Activated naive CD8-positive, alpha-beta T cell treated with anti-CD3 and anti-CD28 coated beads, Interleukin-2, amount 50 U/mL, for 24 hours (primary cell): ENCODE measurements around the gene KCNQ1OT1.

Source experiments
- ATAC-seq: fragments of 150-1000 bp; cut with Tn5 transposase; one replicate; pipeline ENCODE4 v1.10.0; 2021
- DNase-seq: peaks from one replicate; pipeline ENCODE4 v3.0.0; 2021
- H3K27ac Mint-ChIP-seq: one replicate; pipeline ENCODE4 v1.8.0; 2021; ENCODE audit warnings: mild to moderate bottlenecking, mixed read lengths
- H3K27me3 Mint-ChIP-seq: one replicate; pipeline ENCODE4 v1.8.0; 2021; ENCODE audit warnings: mixed read lengths
- H3K36me3 Mint-ChIP-seq: one replicate; pipeline ENCODE4 v1.8.0; 2021; ENCODE audit warnings: low read depth, mixed read lengths
- H3K4me1 Mint-ChIP-seq: one replicate; pipeline ENCODE4 v1.8.0; 2021; ENCODE audit warnings: mixed read lengths
- H3K4me3 Mint-ChIP-seq: one replicate; pipeline ENCODE4 v1.8.0; 2021; ENCODE audit warnings: mild to moderate bottlenecking, moderate library complexity, mixed read lengths
- H3K9me3 Mint-ChIP-seq: one replicate; pipeline ENCODE4 v1.8.0; 2021; ENCODE audit warnings: mixed read lengths

The KCNQ1OT1 gene

DNA sequence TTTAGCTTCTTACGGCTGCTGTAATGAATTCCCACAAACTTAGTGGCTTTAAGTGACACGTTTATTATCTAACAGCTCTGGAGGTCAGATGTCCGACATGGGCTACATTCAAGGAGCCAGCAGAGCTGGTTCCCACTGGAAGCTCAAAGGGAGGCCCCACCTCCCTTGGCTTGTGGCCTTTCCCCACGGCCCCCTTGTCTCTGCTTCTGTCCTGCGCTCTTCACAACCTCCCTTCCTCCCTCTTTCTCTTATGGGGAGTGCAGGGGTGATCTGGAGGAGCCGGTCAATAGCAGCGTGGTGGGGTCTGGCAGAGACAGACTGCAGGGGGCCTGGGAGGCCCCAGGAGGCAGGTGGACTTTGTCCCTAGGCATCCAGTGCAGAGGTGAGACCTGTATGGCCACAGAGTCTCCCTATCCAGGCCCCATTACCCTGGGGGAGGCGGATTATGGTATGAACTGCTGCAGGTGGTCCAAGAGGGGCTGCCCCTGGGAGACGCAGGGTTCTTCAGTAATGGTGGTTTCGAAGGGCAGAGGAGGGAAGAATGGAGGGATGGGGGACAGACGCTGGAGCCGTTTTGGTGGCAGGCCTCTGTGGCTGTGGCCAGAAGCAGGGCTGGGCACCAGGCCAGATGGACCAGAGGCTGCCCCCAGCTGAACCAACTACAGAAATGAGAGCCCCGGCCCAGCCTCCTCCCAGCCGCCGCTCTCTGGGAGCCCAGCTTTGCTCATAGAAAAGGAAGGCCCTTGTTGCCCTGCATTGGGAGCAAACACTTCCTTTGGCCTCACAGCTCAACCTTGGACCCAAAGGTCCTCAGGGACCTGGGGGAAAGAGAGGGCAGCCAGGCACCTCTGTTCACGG lies 30.7 kb upstream of the KCNQ1OT1 start:
- H3K9me3 Mint-ChIP-seq = no peaks in the 10 kb centered on the region
- DNase-seq (no peak), ATAC-seq (no peak)
- no peaks in the 10 kb centered on the region for H3K27me3 Mint-ChIP-seq
- no peaks in the 10 kb centered on the region for H3K4me1 Mint-ChIP-seq
- no peak overlapping the region for H3K27ac Mint-ChIP-seq
- H3K4me3 Mint-ChIP-seq = no peak overlapping the region
- H3K36me3 Mint-ChIP-seq = no peaks in the 10 kb centered on the region

DNA sequence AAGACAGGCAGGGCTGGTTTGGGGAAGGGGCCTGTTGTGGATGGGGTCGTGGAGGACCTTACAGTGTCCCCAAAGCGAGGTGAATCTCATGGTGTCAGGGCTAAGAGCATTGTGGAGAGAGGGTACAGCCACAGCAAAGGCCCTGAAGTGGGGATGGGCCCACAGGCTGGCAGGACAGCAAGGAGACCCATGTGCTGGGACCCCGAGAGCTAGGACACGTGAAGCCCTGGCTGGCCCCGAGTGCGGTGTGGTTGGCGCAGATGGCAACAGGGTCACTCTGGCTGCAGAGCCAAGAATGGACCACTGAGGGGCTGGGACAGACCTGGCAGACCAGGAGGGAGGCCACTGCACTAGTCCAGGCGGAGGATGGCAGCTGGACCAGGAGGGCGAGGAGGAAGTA lies 30.0 kb upstream of the KCNQ1OT1 start:
- DNase-seq (no peak), ATAC-seq (no peak)
- Mint-ChIP-seq H3K27ac (no peak overlapping the region), H3K36me3 (no peaks in the 10 kb centered on the region), H3K9me3 (no peaks in the 10 kb centered on the region), H3K4me3 (no peak overlapping the region), H3K27me3 (no peaks in the 10 kb centered on the region), H3K4me1 (no peaks in the 10 kb centered on the region)

DNA sequence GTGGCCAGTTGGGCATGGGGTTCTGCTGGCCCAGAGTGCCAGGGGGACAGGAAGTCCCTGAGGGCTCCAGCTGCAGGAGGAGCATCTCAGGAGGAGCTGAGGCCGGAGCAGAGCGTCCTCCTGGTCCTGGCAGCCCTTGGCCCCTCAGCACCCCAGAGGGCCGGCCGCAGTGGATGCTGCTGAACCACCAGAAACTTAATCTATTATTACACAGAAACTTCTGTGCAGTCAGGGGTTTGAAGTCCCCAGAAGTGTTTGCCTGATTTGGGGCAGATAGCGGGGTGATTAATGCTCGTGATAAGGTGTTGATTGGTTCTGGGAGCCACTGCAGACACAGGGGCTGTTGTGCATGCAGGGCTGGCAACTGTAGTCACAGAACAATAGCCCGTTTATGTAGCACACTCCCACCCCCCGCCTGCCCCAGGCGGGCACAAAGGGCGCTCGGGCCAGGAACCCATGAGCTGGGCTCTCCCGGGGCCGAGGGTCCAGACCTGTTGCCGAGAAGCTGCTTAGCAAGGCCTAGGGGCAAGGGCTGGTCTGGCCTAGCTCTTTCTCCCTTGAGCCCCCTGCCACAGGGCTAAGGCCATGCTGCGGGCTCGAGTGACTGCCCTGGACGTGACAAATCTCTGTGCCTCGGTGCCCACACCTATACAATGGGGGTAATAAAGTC lies 29.0 kb upstream of the KCNQ1OT1 start:
- Mint-ChIP-seq H3K4me1 (no peaks in the 10 kb centered on the region), H3K36me3 (no peaks in the 10 kb centered on the region), H3K27me3 (no peaks in the 10 kb centered on the region), H3K9me3 (no peaks in the 10 kb centered on the region), H3K4me3 (no peak overlapping the region), H3K27ac (no peak overlapping the region)
- ATAC-seq = no peak
- DNase-seq = no peak

GRCh38 chr11:2728128-2728662 lies 28.4 kb upstream of the KCNQ1OT1 start:
- Mint-ChIP-seq H3K4me3 (no peak overlapping the region), H3K4me1 (no peaks in the 10 kb centered on the region), H3K27ac (no peak overlapping the region), H3K9me3 (no peaks in the 10 kb centered on the region), H3K36me3 (no peaks in the 10 kb centered on the region), H3K27me3 (no peaks in the 10 kb centered on the region)
- ATAC-seq = no peak
- DNase-seq = no peak

- H3K27me3 Mint-ChIP-seq = no peaks in the 10 kb centered on the region
- no peaks in the 10 kb centered on the region for H3K36me3 Mint-ChIP-seq
- no peaks in the 10 kb centered on the region for H3K4me1 Mint-ChIP-seq
- no peaks in the 10 kb centered on the region for H3K9me3 Mint-ChIP-seq
- H3K4me3 Mint-ChIP-seq = no peak overlapping the region
- DNase-seq = no peak
- H3K27ac Mint-ChIP-seq = no peak overlapping the region
- no peak for ATAC-seq
Measured at GRCh38 chr11:2726964-2727363, 27.2 kb upstream of the KCNQ1OT1 start.

GRCh38 chr11:2725368-2726300 lies 25.8 kb upstream of the KCNQ1OT1 start:
- Mint-ChIP-seq H3K27ac (no peak overlapping the region), H3K36me3 (no peaks in the 10 kb centered on the region), H3K4me1 (no peaks in the 10 kb centered on the region), H3K27me3 (no peaks in the 10 kb centered on the region), H3K4me3 (no peak overlapping the region), H3K9me3 (no peaks in the 10 kb centered on the region)
- ATAC-seq (no peak), DNase-seq (no peak)

GRCh38 chr11:2724653-2725367 lies 25.0 kb upstream of the KCNQ1OT1 start:
- Mint-ChIP-seq H3K36me3 (no peaks in the 10 kb centered on the region), H3K4me3 (no peak overlapping the region), H3K9me3 (no peaks in the 10 kb centered on the region), H3K27ac (no peak overlapping the region), H3K4me1 (no peaks in the 10 kb centered on the region), H3K27me3 (no peaks in the 10 kb centered on the region)
- DNase-seq = no peak
- no peak for ATAC-seq

DNA sequence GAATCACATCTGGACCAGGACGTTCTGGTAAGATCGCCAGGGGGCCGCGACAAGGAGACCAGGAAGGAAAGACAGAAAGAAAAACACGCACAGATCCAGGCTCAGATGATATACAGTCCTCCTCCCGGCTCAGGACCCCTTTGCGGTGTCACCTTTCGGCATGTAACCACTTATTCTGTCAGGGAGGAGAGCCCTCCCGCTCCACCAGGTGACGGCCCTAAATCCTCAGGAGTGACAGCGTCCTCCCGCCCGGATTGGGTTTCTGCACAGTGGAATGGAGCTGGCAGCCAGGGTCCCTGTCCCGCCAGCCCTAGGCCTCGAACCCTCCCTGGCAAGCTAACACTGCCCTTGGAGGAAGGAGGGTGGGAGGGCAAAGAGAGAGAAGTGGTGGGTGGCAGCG lies 24.3 kb upstream of the KCNQ1OT1 start:
- no peaks in the 10 kb centered on the region for H3K4me1 Mint-ChIP-seq

GRCh38 chr11:2722955-2723354 lies 23.2 kb upstream of the KCNQ1OT1 start:
- no peaks in the 10 kb centered on the region for H3K4me1 Mint-ChIP-seq
- H3K27ac Mint-ChIP-seq = no peak overlapping the region

More for the DNA sequence above, 24.3 kb upstream of the KCNQ1OT1 start:
- Mint-ChIP-seq H3K27ac (no peak overlapping the region), H3K9me3 (no peaks in the 10 kb centered on the region), H3K27me3 (no peaks in the 10 kb centered on the region), H3K4me3 (no peak overlapping the region), H3K36me3 (no peaks in the 10 kb centered on the region)
- ATAC-seq (no peak), DNase-seq (no peak)

GRCh38 chr11:2721210-2721916 lies 21.6 kb upstream of the KCNQ1OT1 start:
- ATAC-seq = no peak
- no peak for DNase-seq
- Mint-ChIP-seq H3K36me3 (no peaks in the 10 kb centered on the region), H3K27ac (no peak overlapping the region), H3K4me1 (no peaks in the 10 kb centered on the region), H3K27me3 (no peaks in the 10 kb centered on the region), H3K4me3 (no peak overlapping the region), H3K9me3 (no peaks in the 10 kb centered on the region)

More at GRCh38 chr11:2722955-2723354, 23.2 kb upstream of the KCNQ1OT1 start:
- Mint-ChIP-seq H3K36me3 (no peaks in the 10 kb centered on the region), H3K27me3 (no peaks in the 10 kb centered on the region), H3K9me3 (no peaks in the 10 kb centered on the region), H3K4me3 (no peak overlapping the region)
- ATAC-seq (no peak), DNase-seq (no peak)

DNA sequence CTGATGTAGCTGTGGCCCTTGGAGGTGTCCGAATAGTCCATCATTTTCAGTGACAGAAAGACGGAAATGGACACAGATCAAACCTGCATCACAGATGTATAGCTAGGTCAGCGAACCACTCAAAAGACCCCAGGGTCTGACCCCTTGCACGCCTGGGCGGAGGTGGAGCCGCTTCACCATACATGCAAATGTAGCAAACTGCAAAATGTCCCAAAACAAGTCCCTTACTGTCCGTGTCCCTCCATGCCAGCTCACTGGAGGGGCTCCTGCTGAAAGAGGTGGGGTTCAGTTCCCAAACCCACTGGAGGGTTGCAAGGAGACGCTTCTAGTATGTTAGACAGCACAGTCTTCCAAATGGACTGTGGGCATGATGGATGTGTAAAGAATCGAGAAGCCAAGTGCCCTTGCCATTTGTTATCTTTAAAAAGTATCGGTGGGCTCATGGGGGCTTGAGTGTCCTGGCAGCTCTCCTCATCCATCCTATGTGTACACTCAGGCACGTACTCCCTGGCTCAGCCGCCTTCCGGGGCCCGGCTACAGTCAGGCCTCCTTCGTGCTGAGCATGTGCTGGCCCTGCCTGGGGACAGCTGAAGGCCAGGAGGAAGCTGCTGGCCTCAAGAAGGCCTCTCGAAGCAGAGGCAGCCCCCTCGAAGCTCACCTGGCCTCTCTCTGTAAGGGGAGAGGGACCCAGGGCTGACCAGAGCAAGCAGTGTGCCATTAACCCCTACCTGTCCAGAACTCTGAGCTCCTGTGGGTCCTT lies 20.2 kb upstream of the KCNQ1OT1 start:
- no peaks in the 10 kb centered on the region for H3K36me3 Mint-ChIP-seq
- ATAC-seq (no peak), DNase-seq (no peak)
- no peak overlapping the region for H3K27ac Mint-ChIP-seq
- H3K27me3 Mint-ChIP-seq = no peaks in the 10 kb centered on the region
- H3K4me1 Mint-ChIP-seq = no peaks in the 10 kb centered on the region
- no peaks in the 10 kb centered on the region for H3K9me3 Mint-ChIP-seq
- no peak overlapping the region for H3K4me3 Mint-ChIP-seq

DNA sequence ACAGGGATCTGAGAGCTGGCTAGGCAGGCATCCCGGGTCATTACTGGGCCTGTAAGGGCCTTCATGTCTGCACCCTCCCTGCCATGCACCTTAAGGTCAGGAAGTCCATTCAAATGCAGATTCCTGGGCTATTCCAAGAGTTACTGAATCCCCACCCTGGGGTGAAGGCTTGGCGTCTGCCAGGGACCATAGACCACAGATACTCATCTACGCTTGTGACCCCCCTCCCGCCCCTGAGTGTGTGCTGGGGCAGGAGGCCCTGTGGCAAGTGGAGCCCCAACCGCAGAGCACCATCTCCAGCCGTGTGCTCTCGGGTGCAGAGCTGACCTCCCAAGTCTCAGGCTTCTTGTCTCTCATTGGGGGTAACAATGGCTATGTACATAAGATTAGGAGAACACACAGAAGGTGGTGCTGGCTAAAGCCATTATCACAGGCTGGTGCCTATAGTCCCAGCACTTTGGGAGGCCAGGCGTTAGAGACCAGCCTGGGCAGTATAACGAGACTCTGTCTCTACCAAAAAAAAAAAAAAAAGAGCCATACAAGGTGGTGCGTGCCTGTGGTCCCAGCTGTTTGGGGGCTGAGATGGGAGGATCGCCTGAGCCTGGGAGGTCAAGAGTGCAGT lies 19.1 kb upstream of the KCNQ1OT1 start:
- no peaks in the 10 kb centered on the region for H3K9me3 Mint-ChIP-seq
- no peak overlapping the region for H3K27ac Mint-ChIP-seq
- H3K27me3 Mint-ChIP-seq = no peaks in the 10 kb centered on the region
- H3K36me3 Mint-ChIP-seq = no peaks in the 10 kb centered on the region
- no peak overlapping the region for H3K4me3 Mint-ChIP-seq
- DNase-seq (no peak), ATAC-seq (no peak)
- H3K4me1 Mint-ChIP-seq = no peaks in the 10 kb centered on the region
